Nephron (organoid): Measurements from ENCODE around the gene TMA7.
A peak's percentile ranks its signal among the peaks of the same experiment; 100 is the strongest.

Experiments used
- H3K27ac Mint-ChIP-seq, 3 experiments: 2 replicates each; pipeline ENCODE4 v1.8.0; 2020; ENCODE audit warnings: mixed read lengths in 3 of 3, mild to moderate bottlenecking in 2 of 3, moderate library complexity in 1 of 3
- H3K27me3 Mint-ChIP-seq: 2 replicates; pipeline ENCODE4 v1.8.0; 2021; ENCODE audit warnings: low read depth, mild to moderate bottlenecking, moderate library complexity, mixed read lengths
- H3K36me3 Mint-ChIP-seq: 2 replicates; pipeline ENCODE4 v1.8.0; 2020; ENCODE audit warnings: low read depth, mixed read lengths
- H3K4me1 Mint-ChIP-seq: 2 replicates; pipeline ENCODE4 v1.8.0; 2020; ENCODE audit warnings: mixed read lengths
- H3K4me3 Mint-ChIP-seq, 3 experiments: 2 replicates each; pipeline ENCODE4 v1.8.0; 2020; ENCODE audit warnings: mild to moderate bottlenecking in 3 of 3, mixed read lengths in 3 of 3, moderate library complexity in 2 of 3
- H3K9me3 Mint-ChIP-seq: 2 replicates; pipeline ENCODE4 v1.8.0; 2020; ENCODE audit warnings: mixed read lengths
- CTCF ChIP-seq, 3 experiments: fragments of 200-600 bp; sonication (generic); IDR thresholded peaks; one replicate each; pipeline ENCODE4 v1.5.0; 2021; ENCODE audit warnings: antibody characterized with exemption in 3 of 3; ENCODE audit not compliant: unreplicated experiment in 3 of 3

Gene TMA7

GRCh38 chr3:48428088-48428571, 11.9 kb upstream of the TMA7 start:
- Mint-ChIP-seq H3K9me3 (no peaks in the 10 kb centered on the region), H3K27me3 (no peaks in the 10 kb centered on the region), H3K36me3 (peaks cover 5% of the 10 kb centered on the region), H3K4me3 (peak overlapping the region; percentile 84 to 91 (median 87)), H3K27ac (peak overlapping the region; percentile 90 to 94 (median 93)), H3K4me1 (peaks cover 54% of the 10 kb centered on the region)
- TF ChIP-seq CTCF (IDR thresholded peaks at IDR 0.05; ENCODE audit: unreplicated experiment in 3 of 3) = no peak

GRCh38 chr3:48428572-48429316, 11.3 kb upstream of the TMA7 start:
- no peak for TF ChIP-seq CTCF (IDR thresholded peaks at IDR 0.05; ENCODE audit: unreplicated experiment in 3 of 3)
- peaks cover 54% of the 10 kb centered on the region for H3K4me1 Mint-ChIP-seq
- peak overlapping the region; percentile 90 to 94 (median 93) for H3K27ac Mint-ChIP-seq
- peaks cover 3% of the 10 kb centered on the region for H3K36me3 Mint-ChIP-seq
- no peaks in the 10 kb centered on the region for H3K27me3 Mint-ChIP-seq
- peak overlapping the region; percentile 84 to 91 (median 87) for H3K4me3 Mint-ChIP-seq
- no peaks in the 10 kb centered on the region for H3K9me3 Mint-ChIP-seq

- peaks cover 60% of the 10 kb centered on the region for H3K4me1 Mint-ChIP-seq
- TF ChIP-seq CTCF (IDR thresholded peaks at IDR 0.05; ENCODE audit: unreplicated experiment in 3 of 3) = no peak
- peaks cover 3% of the 10 kb centered on the region for H3K36me3 Mint-ChIP-seq
- H3K27ac Mint-ChIP-seq = peak overlapping the region; percentile 20 to 99 (median 57)
- H3K27me3 Mint-ChIP-seq = no peaks in the 10 kb centered on the region
- no peaks in the 10 kb centered on the region for H3K9me3 Mint-ChIP-seq
- H3K4me3 Mint-ChIP-seq = peak overlapping the region; percentile 91 to 93 (median 92)
Measured at GRCh38 chr3:48429317-48429959, 10.6 kb upstream of the TMA7 start.

- peak within 1 kb of the TSS; percentile 20 to 99 (median 94) for H3K27ac Mint-ChIP-seq
- TF ChIP-seq CTCF (IDR thresholded peaks at IDR 0.05; ENCODE audit: unreplicated experiment in 3 of 3) = no peak
- no peaks in the 10 kb centered on the region for H3K27me3 Mint-ChIP-seq
- peak within 1 kb of the TSS; percentile 91 to 93 (median 92) for H3K4me3 Mint-ChIP-seq
- peaks cover 53% of the 10 kb centered on the region for H3K4me1 Mint-ChIP-seq
- peaks cover 3% of the 10 kb centered on the region for H3K36me3 Mint-ChIP-seq
- H3K9me3 Mint-ChIP-seq = no peaks in the 10 kb centered on the region
Measured at GRCh38 chr3:48429960-48430707, 9.9 kb upstream of the TMA7 start, which contains the start of gene PLXNB1. Gene PLXNB1, minus strand, starts transcription at chr3:48430086. Its CDS starts 5,475 bp downstream, at chr3:48424611.

GRCh38 chr3:48430708-48431101, 9.4 kb upstream of the TMA7 start:
- Mint-ChIP-seq H3K4me1 (peaks cover 50% of the 10 kb centered on the region), H3K27me3 (no peaks in the 10 kb centered on the region), H3K9me3 (no peaks in the 10 kb centered on the region), H3K27ac (peak overlapping the region; percentile 20 to 99 (median 57)), H3K36me3 (peaks cover 3% of the 10 kb centered on the region), H3K4me3 (peak overlapping the region; percentile 91 to 93 (median 92))
- no peak for TF ChIP-seq CTCF (IDR thresholded peaks at IDR 0.05; ENCODE audit: unreplicated experiment in 3 of 3)
